Measurements from ENCODE around the gene FEM1A.
"Not testable (repeated sequence)": the region's sequence is repeated elsewhere in the genome, so short reads cannot be mapped to it uniquely, and the experiment has no call there.

The FEM1A gene

GRCh38 chr19:4816950-4817278 lies 25.4 kb downstream of the FEM1A start:
- TF ChIP-seq CTCF (IDR thresholded peaks at IDR 0.05; ENCODE audit: low read depth, low read length): no peak
- TF ChIP-seq MAX (IDR thresholded peaks at IDR 0.05; ENCODE audit: low read depth, low read length): no peak
- no peak for TF ChIP-seq MYC (IDR thresholded peaks at IDR 0.05; ENCODE audit: low read depth, low read length)
- no peak for TF ChIP-seq POLR2A (IDR thresholded peaks at IDR 0.05; ENCODE audit: extremely low read depth, insufficient read length)
- DNase-seq (ENCODE audit: low read depth): no peak
- no peak overlapping the region for H3K4me3 ChIP-seq (ENCODE audit: low read depth, low read length)

GRCh38 chr19:4817467-4818277 lies 26.1 kb downstream of the FEM1A start:
- H3K4me3 ChIP-seq (ENCODE audit: low read depth, low read length): no peak overlapping the region
- TF ChIP-seq MYC (IDR thresholded peaks at IDR 0.05; ENCODE audit: low read depth, low read length) (no peak), MAX (IDR thresholded peaks at IDR 0.05; ENCODE audit: low read depth, low read length) (no peak), POLR2A (IDR thresholded peaks at IDR 0.05; ENCODE audit: extremely low read depth, insufficient read length) (no peak), CTCF (IDR thresholded peaks at IDR 0.05; ENCODE audit: low read depth, low read length) (no peak)
- DNase-seq (ENCODE audit: low read depth): no peak

GRCh38 chr19:4821265-4821664 lies 29.7 kb downstream of the FEM1A start:
- TF ChIP-seq MAX (IDR thresholded peaks at IDR 0.05; ENCODE audit: low read depth, low read length) (no peak), POLR2A (IDR thresholded peaks at IDR 0.05; ENCODE audit: extremely low read depth, insufficient read length) (no peak), MYC (IDR thresholded peaks at IDR 0.05; ENCODE audit: low read depth, low read length) (no peak)
- no peak overlapping the region for H3K4me3 ChIP-seq (ENCODE audit: low read depth, low read length)
- no peak for DNase-seq (ENCODE audit: low read depth)

- DNase-seq (ENCODE audit: low read depth); H3K4me3 ChIP-seq (ENCODE audit: low read depth, low read length): not testable (repeated sequence)
These were observed 30.8 kb downstream of the FEM1A start for GRCh38 chr19:4822354-4822753.

GRCh38 chr19:4823577-4823976 lies 32.0 kb downstream of the FEM1A start:
- TF ChIP-seq CTCF (IDR thresholded peaks at IDR 0.05; ENCODE audit: low read depth, low read length) (no peak), POLR2A (IDR thresholded peaks at IDR 0.05; ENCODE audit: extremely low read depth, insufficient read length) (no peak), MAX (IDR thresholded peaks at IDR 0.05; ENCODE audit: low read depth, low read length) (no peak), MYC (IDR thresholded peaks at IDR 0.05; ENCODE audit: low read depth, low read length) (no peak)
- DNase-seq (ENCODE audit: low read depth): no peak
- no peak overlapping the region for H3K4me3 ChIP-seq (ENCODE audit: low read depth, low read length)

- no peak overlapping the region for H3K4me3 ChIP-seq (ENCODE audit: low read depth, low read length)
- TF ChIP-seq MAX (IDR thresholded peaks at IDR 0.05; ENCODE audit: low read depth, low read length) (no peak), CTCF (IDR thresholded peaks at IDR 0.05; ENCODE audit: low read depth, low read length) (no peak), MYC (IDR thresholded peaks at IDR 0.05; ENCODE audit: low read depth, low read length) (no peak), POLR2A (IDR thresholded peaks at IDR 0.05; ENCODE audit: extremely low read depth, insufficient read length) (no peak)
- DNase-seq (ENCODE audit: low read depth): peak; percentile 60
These were observed 37.6 kb downstream of the FEM1A start for GRCh38 chr19:4829001-4829712.
